ENCODE measurements around the gene FGF5. TPM values are rescaled to one million over a fixed set of nuclear protein-coding genes. Genes with fewer than 3 reads are reported as not detected.
"Not testable (repeated sequence)": the region's sequence is repeated elsewhere in the genome, so short reads cannot be mapped to it uniquely, and the experiment has no call there.

Gene FGF5
- total RNA-seq, 4 donors from 2014 or later = not detected

DNA sequence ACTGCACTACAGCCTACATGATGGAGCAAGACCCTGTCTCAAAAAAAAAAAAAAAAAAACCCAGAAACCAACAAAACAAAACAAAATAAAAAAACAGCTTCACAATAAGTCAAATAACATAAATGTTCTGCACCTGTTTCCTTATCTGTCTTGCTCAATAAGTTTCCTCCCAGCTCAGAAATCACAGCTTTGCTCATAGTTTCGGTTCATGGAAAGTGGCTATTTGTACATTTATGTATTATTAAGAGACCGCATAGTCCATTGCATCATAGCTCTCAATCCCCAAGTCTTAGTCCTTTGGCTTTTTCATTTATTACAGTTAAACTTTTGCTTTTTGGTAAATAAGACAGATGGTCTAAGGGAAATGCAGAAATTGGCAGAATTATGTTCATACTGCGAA is 44.7 kb downstream of the FGF5 start:
- in situ Hi-C loops (cut with MboI; ENCODE audit: low sequenced_read_pairs in 4 of 4) (no loop called here), intact Hi-C loops (cut with DNase I; ENCODE audit: low total_unique reads) (no loop called here)
- no peak for DNase-seq
- H3K4me3 ChIP-seq = no peak overlapping the region
- H3K27ac ChIP-seq = no peak overlapping the region
- no peak for ATAC-seq
- H3K4me1 ChIP-seq = no peaks in the 10 kb centered on the region
- H3K9me3 ChIP-seq = no peaks in the 10 kb centered on the region
- H3K36me3 ChIP-seq = no peaks in the 10 kb centered on the region
- TF ChIP-seq, protein P1, sequence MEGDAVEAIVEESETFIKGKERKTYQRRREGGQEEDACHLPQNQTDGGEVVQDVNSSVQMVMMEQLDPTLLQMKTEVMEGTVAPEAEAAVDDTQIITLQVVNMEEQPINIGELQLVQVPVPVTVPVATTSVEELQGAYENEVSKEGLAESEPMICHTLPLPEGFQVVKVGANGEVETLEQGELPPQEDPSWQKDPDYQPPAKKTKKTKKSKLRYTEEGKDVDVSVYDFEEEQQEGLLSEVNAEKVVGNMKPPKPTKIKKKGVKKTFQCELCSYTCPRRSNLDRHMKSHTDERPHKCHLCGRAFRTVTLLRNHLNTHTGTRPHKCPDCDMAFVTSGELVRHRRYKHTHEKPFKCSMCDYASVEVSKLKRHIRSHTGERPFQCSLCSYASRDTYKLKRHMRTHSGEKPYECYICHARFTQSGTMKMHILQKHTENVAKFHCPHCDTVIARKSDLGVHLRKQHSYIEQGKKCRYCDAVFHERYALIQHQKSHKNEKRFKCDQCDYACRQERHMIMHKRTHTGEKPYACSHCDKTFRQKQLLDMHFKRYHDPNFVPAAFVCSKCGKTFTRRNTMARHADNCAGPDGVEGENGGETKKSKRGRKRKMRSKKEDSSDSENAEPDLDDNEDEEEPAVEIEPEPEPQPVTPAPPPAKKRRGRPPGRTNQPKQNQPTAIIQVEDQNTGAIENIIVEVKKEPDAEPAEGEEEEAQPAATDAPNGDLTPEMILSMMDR (IDR thresholded peaks at IDR 0.05 in 4 of 5, conservative IDR thresholded peaks at IDR 0.05 in 1 of 5) = no peak
- TF ChIP-seq POLR2A (IDR thresholded peaks at IDR 0.05) = no peak
- H3K27me3 ChIP-seq = no peaks in the 10 kb centered on the region

- H3K36me3 ChIP-seq = no peaks in the 10 kb centered on the region
- in situ Hi-C loops (cut with MboI; ENCODE audit: low sequenced_read_pairs in 4 of 4) = no loop called here
- intact Hi-C loops (cut with DNase I; ENCODE audit: low total_unique reads) = no loop called here
- H3K4me3 ChIP-seq = no peak overlapping the region
- no peak overlapping the region for H3K27ac ChIP-seq
- no peaks in the 10 kb centered on the region for H3K27me3 ChIP-seq
- ATAC-seq (no peak), DNase-seq (no peak)
- H3K4me1 ChIP-seq = no peaks in the 10 kb centered on the region
- no peaks in the 10 kb centered on the region for H3K9me3 ChIP-seq
- TF ChIP-seq, protein P1 (IDR thresholded peaks at IDR 0.05 in 4 of 5, conservative IDR thresholded peaks at IDR 0.05 in 1 of 5) = no peak
- no peak for TF ChIP-seq POLR2A (IDR thresholded peaks at IDR 0.05)
Measured at GRCh38 chr4:80312124-80312523, 45.7 kb downstream of the FGF5 start.

- DNase-seq (no peak), ATAC-seq (no peak)
- no peak for TF ChIP-seq POLR2A (IDR thresholded peaks at IDR 0.05)
- TF ChIP-seq, protein P1 (IDR thresholded peaks at IDR 0.05 in 4 of 5, conservative IDR thresholded peaks at IDR 0.05 in 1 of 5) = no peak
- Histone ChIP-seq H3K4me1 (no peaks in the 10 kb centered on the region), H3K36me3 (no peaks in the 10 kb centered on the region), H3K4me3 (no peak overlapping the region), H3K9me3 (no peaks in the 10 kb centered on the region), H3K27ac (no peak overlapping the region), H3K27me3 (no peaks in the 10 kb centered on the region)
- in situ Hi-C loops (cut with MboI; ENCODE audit: low sequenced_read_pairs in 4 of 4) (no loop called here), intact Hi-C loops (cut with DNase I; ENCODE audit: low total_unique reads) (no loop called here)
Measured at GRCh38 chr4:80313627-80314026, 47.2 kb downstream of the FGF5 start.

DNA sequence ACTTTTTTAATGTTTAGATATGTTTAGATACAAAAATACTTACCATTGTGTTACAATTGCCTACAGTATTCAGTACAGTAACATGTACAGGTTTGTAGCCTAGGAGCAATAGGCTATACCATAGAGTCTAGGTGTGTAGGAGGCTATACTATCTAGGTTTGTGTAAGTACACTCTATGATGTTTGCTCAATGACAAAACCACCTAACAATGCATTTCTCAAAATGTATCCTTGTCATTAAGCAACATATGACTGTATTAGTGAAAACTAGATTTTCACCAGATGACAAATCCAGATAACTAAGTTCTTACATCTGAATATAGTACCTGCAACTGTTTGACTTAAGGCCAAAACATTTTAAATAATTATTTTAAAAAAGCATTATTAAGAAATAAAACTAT is 49.4 kb downstream of the FGF5 start:
- H3K36me3 ChIP-seq; in situ Hi-C loops (cut with MboI; ENCODE audit: low sequenced_read_pairs in 4 of 4); intact Hi-C loops (cut with DNase I; ENCODE audit: low total_unique reads); DNase-seq; H3K4me3 ChIP-seq; H3K27ac ChIP-seq; H3K27me3 ChIP-seq; H3K9me3 ChIP-seq; ATAC-seq; H3K4me1 ChIP-seq: not testable (repeated sequence)

DNA sequence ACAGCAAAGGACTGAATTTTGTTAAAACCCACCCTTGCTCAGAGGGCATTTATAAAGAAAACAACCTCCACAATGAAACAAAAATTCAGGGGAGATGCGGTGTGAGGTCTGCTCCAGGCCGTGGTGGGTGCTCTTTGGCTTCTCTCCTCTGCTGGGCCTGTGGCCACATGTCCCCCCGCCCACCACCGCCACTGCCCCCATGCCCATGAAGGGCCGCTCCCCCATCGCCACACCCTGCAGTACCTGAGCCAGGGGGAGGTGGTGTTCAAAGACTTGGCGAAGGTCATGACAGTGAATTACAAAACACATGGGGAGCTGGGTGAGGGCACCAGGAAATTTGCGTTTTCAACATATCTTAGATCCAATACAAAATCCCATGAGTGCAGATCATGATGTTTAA is 54.9 kb downstream of the FGF5 start:
- DNase-seq = no peak
- intact Hi-C loops (cut with DNase I; ENCODE audit: low total_unique reads) = no loop called here
- no peak overlapping the region for H3K27ac ChIP-seq

More for the DNA sequence above, 54.9 kb downstream of the FGF5 start:
- H3K4me3 ChIP-seq = no peak overlapping the region
- in situ Hi-C loops (cut with MboI; ENCODE audit: low sequenced_read_pairs in 4 of 4) = no loop called here
- TF ChIP-seq POLR2A (IDR thresholded peaks at IDR 0.05) = no peak
- TF ChIP-seq, protein P1 (IDR thresholded peaks at IDR 0.05 in 4 of 5, conservative IDR thresholded peaks at IDR 0.05 in 1 of 5) = no peak
- no peaks in the 10 kb centered on the region for H3K9me3 ChIP-seq
- H3K27me3 ChIP-seq = no peaks in the 10 kb centered on the region
- ATAC-seq = no peak
- no peaks in the 10 kb centered on the region for H3K36me3 ChIP-seq
- H3K4me1 ChIP-seq = no peaks in the 10 kb centered on the region

Measured in gastrocnemius medialis (tissue), 4 donors.